Melanocyte of skin (primary cell): ENCODE data around the gene CHRM5. TPM values are rescaled to one million over a fixed set of nuclear protein-coding genes. Genes with fewer than 3 reads are reported as not detected.

Source experiments
- total RNA-seq, 2 donors: library from RNA; depleted of rRNA; stranded (reverse); fragments of >200 nt; gene quantifications; 2 replicates each; pipeline ENCODE4 v1.2.3, GENCODE V29; 2012

Gene CHRM5, protein sequence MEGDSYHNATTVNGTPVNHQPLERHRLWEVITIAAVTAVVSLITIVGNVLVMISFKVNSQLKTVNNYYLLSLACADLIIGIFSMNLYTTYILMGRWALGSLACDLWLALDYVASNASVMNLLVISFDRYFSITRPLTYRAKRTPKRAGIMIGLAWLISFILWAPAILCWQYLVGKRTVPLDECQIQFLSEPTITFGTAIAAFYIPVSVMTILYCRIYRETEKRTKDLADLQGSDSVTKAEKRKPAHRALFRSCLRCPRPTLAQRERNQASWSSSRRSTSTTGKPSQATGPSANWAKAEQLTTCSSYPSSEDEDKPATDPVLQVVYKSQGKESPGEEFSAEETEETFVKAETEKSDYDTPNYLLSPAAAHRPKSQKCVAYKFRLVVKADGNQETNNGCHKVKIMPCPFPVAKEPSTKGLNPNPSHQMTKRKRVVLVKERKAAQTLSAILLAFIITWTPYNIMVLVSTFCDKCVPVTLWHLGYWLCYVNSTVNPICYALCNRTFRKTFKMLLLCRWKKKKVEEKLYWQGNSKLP
- not detected for total RNA-seq

GRCh38 chr15:33968224-33968623 is at the start of gene CHRM5:
Gene CHRM5 (plus strand): TSS chr15:33968497. CDS start chr15:34062718, 94,221 bp downstream.

DNA sequence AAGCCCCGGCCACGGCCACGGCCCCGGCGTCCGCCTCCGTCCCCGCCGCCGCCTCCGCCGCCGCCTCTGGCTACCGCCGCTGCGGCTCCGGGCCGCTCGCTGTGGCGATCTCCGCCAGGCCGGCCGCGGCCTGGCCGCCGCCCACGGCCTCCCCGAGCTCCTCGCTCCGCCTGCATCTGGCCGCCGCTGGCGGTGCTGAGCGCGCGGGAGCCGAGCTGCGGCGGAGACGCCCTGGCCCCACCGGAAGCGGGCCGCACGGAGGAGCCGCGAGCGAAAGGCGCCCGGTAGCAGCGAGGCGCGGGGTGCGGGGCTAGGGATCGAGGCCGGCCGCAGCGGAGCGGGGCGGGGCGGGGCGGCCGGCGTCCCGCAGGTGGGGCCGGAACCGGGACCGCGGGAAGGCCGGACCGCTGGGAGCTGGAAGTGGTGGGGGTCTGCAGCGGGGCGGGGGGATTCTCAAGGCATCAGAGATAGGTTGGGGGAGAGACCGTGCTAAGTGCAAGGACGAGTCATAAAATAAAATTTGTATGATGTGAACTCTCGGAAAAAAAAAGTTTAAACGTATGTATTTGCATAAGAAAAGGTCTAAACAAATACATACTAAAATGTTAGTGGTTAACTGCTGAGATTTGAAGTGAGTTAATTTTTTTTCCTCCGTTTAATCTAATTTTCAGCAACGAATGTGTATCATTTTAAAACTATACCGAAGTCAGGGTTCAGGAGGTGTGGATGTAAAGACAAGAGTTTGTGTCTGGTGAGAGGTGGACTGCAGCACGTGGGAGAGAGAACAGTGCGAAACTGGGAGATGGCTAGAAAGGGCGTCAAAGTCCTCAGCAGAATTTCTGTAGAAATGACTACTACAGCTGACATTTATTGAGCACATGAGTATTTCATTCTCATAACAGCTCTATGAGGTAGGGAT is 70.8 kb downstream of the CHRM5 start, which contains the start of gene AVEN:
Gene AVEN, minus strand, starts transcription at position 334 of the 919 bp plus-strand sequence. Its CDS starts 158 bp downstream, at position 176.

DNA sequence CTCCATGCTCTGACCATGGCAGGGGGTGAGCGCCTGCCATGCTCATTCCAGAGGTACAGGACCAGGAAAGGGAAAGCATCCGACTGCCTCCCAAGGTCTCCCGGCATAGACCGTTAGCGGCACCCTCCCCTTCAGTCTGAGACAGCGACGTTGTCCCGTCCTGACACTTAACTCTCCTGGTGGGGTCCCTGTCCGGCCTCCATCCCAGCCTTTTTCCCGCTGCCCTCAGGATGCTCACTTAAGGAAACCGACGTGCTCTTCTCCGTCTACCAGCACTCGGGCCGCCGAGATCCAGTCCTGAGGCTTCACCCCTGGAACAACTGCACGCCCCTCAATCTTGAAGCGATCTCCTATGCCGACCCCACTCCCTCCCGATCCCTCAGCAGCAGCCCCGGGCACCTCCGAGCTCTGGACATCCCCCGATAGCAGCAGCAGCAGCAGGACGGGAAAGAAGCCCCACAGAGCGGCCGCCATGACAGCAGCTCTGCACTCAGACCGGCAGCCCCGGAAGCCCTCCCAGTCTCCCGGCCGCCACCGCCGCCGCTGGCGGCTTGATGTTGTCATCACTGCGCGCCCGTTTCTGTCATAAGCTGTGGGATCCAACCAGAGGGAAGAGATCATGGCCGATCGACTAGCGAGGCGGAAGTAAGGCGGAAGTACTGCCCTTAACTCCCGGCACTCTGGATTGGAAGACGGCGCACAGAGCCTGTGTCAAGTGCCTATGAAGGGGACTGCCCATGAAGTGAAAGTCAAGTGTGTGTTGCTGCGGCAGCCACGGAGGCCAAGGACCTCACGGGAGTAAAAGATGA is 133.3 kb downstream of the CHRM5 start, which contains the start of the genes EMC7 and PGBD4:
Gene EMC7, minus strand, starts transcription at position 497 of the 809 bp plus-strand sequence. Its CDS starts 23 bp downstream, at position 474.
Gene PGBD4, plus strand, starts transcription at position 718 of the 809 bp plus-strand sequence. CDS start 449 bp downstream, outside the sequence.

Other genes with a start within 250 kb of the CHRM5 start
- gene AVEN, start 70.7 kb downstream of the CHRM5 start, total RNA-seq: 10 to 100 TPM in 1 of 2 donors, 1 to 10 TPM in 1; 7.2 to 13.0 TPM
- gene EMC7, start 133.4 kb downstream of the CHRM5 start, total RNA-seq: 10 to 100 TPM; 50.6 to 67.3 TPM
- 1 to 10 TPM; 1.7 TPM for gene PGBD4, start 133.6 kb downstream of the CHRM5 start, total RNA-seq
- gene KATNBL1, start 241.6 kb downstream of the CHRM5 start, total RNA-seq: 10 to 100 TPM; 28.6 to 45.3 TPM